Pancreas (tissue), 10 donors: ENCODE measurements around the gene UBE4A. TPM values are rescaled to one million over a fixed set of nuclear protein-coding genes. Genes with fewer than 3 reads are reported as not detected.

ENCODE experiments used
- ATAC-seq, 4 donors: fragments of 200-7000 bp; cut with Tn5 transposase; one replicate each; pipeline versions ENCODE4 v1.8.0 to v1.9.1; 2020; ENCODE audit warnings: mild to moderate bottlenecking in 4 of 4, moderate library complexity in 4 of 4
- DNase-seq, 6 donors: peaks; one replicate each; pipeline ENCODE4 v3.0.0-alpha.2; 2020
- FAIRE-seq: peaks from 2 replicates; lab custom pipeline; 2012; peaks lifted over from hg19 to GRCh38; lab: Jason Lieb, UNC
- H3K27ac ChIP-seq, 4 donors: fragments of 200-600 bp; sonication (generic); 1 replicate in 3 of 4; 2 replicates in 1 of 4; pipeline versions ENCODE4 v1.5.0 to v1.8.0; 2020
- H3K27me3 ChIP-seq, 4 donors: fragments of 200-600 bp; one replicate each; pipeline ENCODE4 v1.8.0; 2021
- H3K36me3 ChIP-seq, 3 donors: fragments of 200-600 bp; sonication (generic) in 1 of 3; one replicate each; pipeline versions ENCODE4 v1.5.0 to v1.8.0; 2020 to 2021
- H3K4me1 ChIP-seq, 3 donors: fragments of 200-600 bp; one replicate each; pipeline ENCODE4 v1.8.0; 2021
- H3K4me3 ChIP-seq, 4 donors: fragments of 200-600 bp; sonication (generic) in 2 of 4; one replicate each; pipeline versions ENCODE4 v1.5.0 to v1.8.0; 2020 to 2021
- H3K9me3 ChIP-seq, 4 donors: fragments of 200-600 bp; one replicate each; pipeline ENCODE4 v1.8.0; 2021
- WGBS, 2 donors: extraction: QIAGEN DNeasy Blood & Tissue Kit; methylation state at CpG; one replicate each; pipeline ENCODE4 v1.1.7; 2013; 5-methylcytosine and 5-hydroxymethylcytosine counted together
- intact Hi-C, 3 donors: fragments of 100-400 bp; cut with DNase I; formaldehyde crosslinking; loops; one replicate each; pipeline versions ENCODE4 v1.11.1 to v1.14.2; 2022
- polyA plus RNA-seq, 2 donors: library from polyadenylated mRNA; stranded (reverse); fragments of 200-250 nt; gene quantifications; one replicate each; pipeline ENCODE4 v1.2.3, GENCODE V29; 2013
- total RNA-seq, 6 donors: library from RNA; stranded (reverse); fragmentation: NEBNext Ultra II Directional in 4 of 6; extraction: Animal tissue kit (Norgen Biotek cat#: 25700) in 4 of 6; gene quantifications; one replicate each; pipeline versions ENCODE4 v1.2.1 to v1.2.4, GENCODE V29; 2021 to 2023
- TF ChIP-seq, protein P1 (sequence below), 4 donors: fragments of 200-600 bp; sonication (generic) in 3 of 4; IDR thresholded peaks; one replicate each; pipeline versions ENCODE4 v1.5.0 to v1.8.0; 2021; ENCODE audit warnings: antibody characterized with exemption in 4 of 4
- donor health status: healthy with polysubstance abuse.
- donor health status: DM: no; HTN: no; CAD: no; lungs with moderate emphysema.
- donor health status: DM: no; HTN: no; CAD: no.
- donor health status: control.
- donor health status: control.
- donor health status: Bipolar disorder and iron deficiency.
- donor health status: DM: yes; HTN: yes; CAD: no.
- donor health status: DM: no; HTN: no; CAD: no.
- donor health status: DM: no; HTN: no; CAD: no.
- donor health status: DM: yes; HTN: yes; CAD: no.

UBE4A gene
- total and polyA plus RNA-seq, 8 donors, result 14.2 to 28.9 (median 21.0) TPM

DNA sequence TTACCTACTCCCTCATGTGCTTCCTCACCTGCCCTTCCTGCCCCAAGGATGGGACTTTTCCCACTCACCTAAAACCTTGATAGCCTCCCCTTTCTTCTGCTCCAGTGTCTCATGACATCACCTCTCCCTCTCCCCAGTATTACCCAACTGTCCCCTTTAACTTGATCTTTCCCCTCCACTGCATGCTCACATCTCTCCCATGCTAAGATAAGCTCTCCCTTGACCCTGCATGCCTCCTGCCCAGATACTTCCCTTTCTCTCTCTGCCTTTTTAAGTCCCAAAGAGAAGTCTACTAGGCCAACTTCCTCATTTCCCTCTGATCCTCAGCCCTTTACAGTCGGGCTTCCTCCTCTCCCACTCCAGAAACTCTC, 40.1 kb upstream of the UBE4A start:
- intact Hi-C loops, result no loop called here
- 76 to 80% methylated on average over 1 of the region's 1 CpG for WGBS, 2 donors
- peak in 1 of 4 donors; percentile 35 for ATAC-seq
- no peaks in the 10 kb centered on the region for H3K27me3 ChIP-seq
- no peak overlapping the region for H3K4me3 ChIP-seq
- no peaks in the 10 kb centered on the region for H3K36me3 ChIP-seq
- no peak for FAIRE-seq
- TF ChIP-seq, protein P1, sequence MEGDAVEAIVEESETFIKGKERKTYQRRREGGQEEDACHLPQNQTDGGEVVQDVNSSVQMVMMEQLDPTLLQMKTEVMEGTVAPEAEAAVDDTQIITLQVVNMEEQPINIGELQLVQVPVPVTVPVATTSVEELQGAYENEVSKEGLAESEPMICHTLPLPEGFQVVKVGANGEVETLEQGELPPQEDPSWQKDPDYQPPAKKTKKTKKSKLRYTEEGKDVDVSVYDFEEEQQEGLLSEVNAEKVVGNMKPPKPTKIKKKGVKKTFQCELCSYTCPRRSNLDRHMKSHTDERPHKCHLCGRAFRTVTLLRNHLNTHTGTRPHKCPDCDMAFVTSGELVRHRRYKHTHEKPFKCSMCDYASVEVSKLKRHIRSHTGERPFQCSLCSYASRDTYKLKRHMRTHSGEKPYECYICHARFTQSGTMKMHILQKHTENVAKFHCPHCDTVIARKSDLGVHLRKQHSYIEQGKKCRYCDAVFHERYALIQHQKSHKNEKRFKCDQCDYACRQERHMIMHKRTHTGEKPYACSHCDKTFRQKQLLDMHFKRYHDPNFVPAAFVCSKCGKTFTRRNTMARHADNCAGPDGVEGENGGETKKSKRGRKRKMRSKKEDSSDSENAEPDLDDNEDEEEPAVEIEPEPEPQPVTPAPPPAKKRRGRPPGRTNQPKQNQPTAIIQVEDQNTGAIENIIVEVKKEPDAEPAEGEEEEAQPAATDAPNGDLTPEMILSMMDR (IDR thresholded peaks at IDR 0.05), result no peak
- no peak for DNase-seq
- H3K9me3 ChIP-seq, result no peaks in the 10 kb centered on the region
- H3K27ac ChIP-seq, result no peak overlapping the region
- peaks cover 4 to 20% (median 7%) of the 10 kb centered on the region in 3 donors for H3K4me1 ChIP-seq

- no peak overlapping the region for H3K27ac ChIP-seq
- H3K4me3 ChIP-seq, result no peak overlapping the region
- FAIRE-seq, result no peak
- H3K27me3 ChIP-seq, result no peaks in the 10 kb centered on the region
- peaks cover 3 to 17% (median 4%) of the 10 kb centered on the region in 3 donors for H3K4me1 ChIP-seq
- WGBS, 2 donors, result 95 to 96% methylated on average over 3 of the region's 3 CpGs
- H3K9me3 ChIP-seq, result no peaks in the 10 kb centered on the region
- TF ChIP-seq, protein P1 (IDR thresholded peaks at IDR 0.05), result no peak
- intact Hi-C loops, result no loop called here
- DNase-seq, result no peak
- no peaks in the 10 kb centered on the region for H3K36me3 ChIP-seq
- ATAC-seq, result no peak
These were observed 38.9 kb upstream of the UBE4A start for GRCh38 chr11:118320515-118320914.

DNA sequence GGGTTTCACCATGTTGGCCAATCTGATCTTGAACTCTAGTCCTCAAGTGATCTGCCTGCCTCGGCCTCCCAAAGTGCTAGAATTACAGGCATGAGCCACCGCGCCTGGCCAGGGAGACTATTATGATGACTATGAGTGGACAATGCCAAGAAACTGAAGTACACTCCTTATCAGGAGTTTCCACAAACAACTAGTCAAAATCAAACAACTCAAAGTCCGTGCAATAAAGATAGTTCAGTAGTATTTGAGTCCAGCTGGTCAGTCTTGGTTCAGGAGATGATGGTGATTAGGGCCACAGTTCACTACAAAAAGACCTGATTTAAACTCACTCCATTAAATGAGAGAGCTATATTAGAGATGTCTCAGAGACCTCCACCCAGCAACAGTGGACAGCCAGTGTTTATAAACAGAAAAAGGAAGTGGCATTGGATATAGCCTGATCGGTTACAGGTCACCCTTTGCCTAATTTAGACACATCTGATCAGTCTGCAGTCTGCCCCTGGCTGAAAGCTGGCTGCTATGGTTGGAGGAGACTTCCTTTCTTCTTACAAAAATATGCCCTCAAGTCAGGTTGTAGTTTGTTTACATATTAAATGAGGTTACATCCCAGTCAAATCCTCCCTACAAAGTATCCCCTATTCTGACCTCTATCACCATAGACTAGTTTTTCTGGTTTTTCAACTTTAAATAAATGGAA, 37.9 kb upstream of the UBE4A start:
- DNase-seq, result no peak
- TF ChIP-seq, protein P1 (IDR thresholded peaks at IDR 0.05), result no peak
- Histone ChIP-seq H3K9me3 (no peaks in the 10 kb centered on the region), H3K27me3 (no peaks in the 10 kb centered on the region), H3K4me1 (peaks cover 3 to 9% (median 4%) of the 10 kb centered on the region in 3 donors), H3K36me3 (no peaks in the 10 kb centered on the region), H3K27ac (no peak overlapping the region), H3K4me3 (no peak overlapping the region)
- ATAC-seq, result peak; percentile 42 to 55 (median 48)
- no peak for FAIRE-seq
- WGBS, 2 donors, result 30 to 37% methylated on average over 5 of the region's 5 CpGs
- intact Hi-C loops, result no loop called here

- H3K4me3 ChIP-seq, result no peak overlapping the region
- no peak for FAIRE-seq
- no peak overlapping the region for H3K27ac ChIP-seq
- H3K9me3 ChIP-seq, result no peaks in the 10 kb centered on the region
- H3K36me3 ChIP-seq, result no peaks in the 10 kb centered on the region
- no peak for DNase-seq
- no peaks in the 10 kb centered on the region for H3K27me3 ChIP-seq
- peaks cover 3 to 9% (median 4%) of the 10 kb centered on the region in 3 donors for H3K4me1 ChIP-seq
- TF ChIP-seq, protein P1 (IDR thresholded peaks at IDR 0.05), result no peak
- WGBS, 2 donors, result 94 to 95% methylated on average over 19 of the region's 19 CpGs
- ATAC-seq, result no peak
- intact Hi-C loops, result no loop called here
These were observed 36.7 kb upstream of the UBE4A start for GRCh38 chr11:118322721-118323120.

- Histone ChIP-seq H3K9me3 (no peaks in the 10 kb centered on the region), H3K27ac (no peak overlapping the region), H3K4me3 (no peak overlapping the region), H3K27me3 (no peaks in the 10 kb centered on the region), H3K4me1 (peaks cover 3 to 9% (median 4%) of the 10 kb centered on the region in 3 donors), H3K36me3 (no peaks in the 10 kb centered on the region)
- DNase-seq (no peak), FAIRE-seq (no peak), ATAC-seq (no peak)
- TF ChIP-seq, protein P1 (IDR thresholded peaks at IDR 0.05), result no peak
- intact Hi-C loops, result no loop called here
These were observed 34.1 kb upstream of the UBE4A start for GRCh38 chr11:118325283-118325682.
